ENCODE data around the gene WNT2B. TPM values are rescaled to one million over a fixed set of nuclear protein-coding genes. Genes with fewer than 3 reads are reported as not detected.

WNT2B gene
- total RNA-seq, 1 experiment from 2014 or later: 12.0 TPM

Other genes starting within 250 kb of the WNT2B start
- 11.9 and 16.3 TPM in 2 replicates for gene CTTNBP2NL, start 112.8 kb upstream of the WNT2B start, total RNA-seq (2014; rRNA removed; shearing (Covaris generic); ENCODE audit: low replicate concordance)
- gene ST7L, start 110.2 kb downstream of the WNT2B start, total RNA-seq (2014; rRNA removed; shearing (Covaris generic); ENCODE audit: low replicate concordance): 13.8 and 16.7 TPM in 2 replicates
- gene CAPZA1, start 110.9 kb downstream of the WNT2B start, total RNA-seq (2014; rRNA removed; shearing (Covaris generic); ENCODE audit: low replicate concordance): 362 and 392 TPM in 2 replicates
- 25.6 and 39.7 TPM in 2 replicates for gene MOV10, start 165.7 kb downstream of the WNT2B start, total RNA-seq (2014; rRNA removed; shearing (Covaris generic); ENCODE audit: low replicate concordance)
- gene RHOC, start 198.2 kb downstream of the WNT2B start, total RNA-seq (2014; rRNA removed; shearing (Covaris generic); ENCODE audit: low replicate concordance): 568 and 693 TPM in 2 replicates
- gene PPM1J, start 206.4 kb downstream of the WNT2B start, total RNA-seq (2014; rRNA removed; shearing (Covaris generic); ENCODE audit: low replicate concordance): 2.4 and 2.7 TPM in 2 replicates

Data from MG63 (cell line).